Naive thymus-derived CD8-positive, alpha-beta T cell (primary cell): ENCODE measurements around the gene ABHD10. TPM values are rescaled to one million over a fixed set of nuclear protein-coding genes. Genes with fewer than 3 reads are reported as not detected.

Source experiments
- ATAC-seq, 2 donors: fragments of 150-1000 bp; cut with Tn5 transposase in 1 of 2; sonication (Bioruptor Pico), chemical (Tn5 transposase) in 1 of 2; 1 replicate in 1 of 2; 2 replicates in 1 of 2; pipeline ENCODE4 v1.10.0; 2021; ENCODE audit warnings: mild to moderate bottlenecking in 2 of 2, moderate library complexity in 2 of 2
- POLR2A ChIA-PET: fragments of 350-600 bp; sonication (Branson Sonifier 250); formaldehyde crosslinking; loops from one replicate; lab custom pipeline; 2021; ENCODE audit warnings: antibody characterized with exemption; lab: Charles Lee
- DNase-seq, 10 donors: peaks; one replicate each; pipeline versions ENCODE4 v3.0.0 to v3.0.0-alpha.2; 2020 to 2022
- H3K27ac Mint-ChIP-seq, 10 donors: one replicate each; pipeline ENCODE4 v1.8.0; 2020 to 2022; ENCODE audit warnings: mild to moderate bottlenecking in 10 of 10, mixed read lengths in 10 of 10, moderate library complexity in 4 of 10, inconsistent platforms in 1 of 10
- H3K27me3 Mint-ChIP-seq, 5 donors: one replicate each; pipeline ENCODE4 v1.8.0; 2021 to 2022; ENCODE audit warnings: mixed read lengths in 5 of 5
- H3K36me3 Mint-ChIP-seq, 3 donors: one replicate each; pipeline ENCODE4 v1.8.0; 2020 to 2022; ENCODE audit warnings: mixed read lengths in 3 of 3, mild to moderate bottlenecking in 2 of 3, inconsistent platforms in 1 of 3
- H3K4me1 Mint-ChIP-seq, 4 donors: one replicate each; pipeline ENCODE4 v1.8.0; 2021 to 2022; ENCODE audit warnings: mixed read lengths in 4 of 4
- H3K4me3 Mint-ChIP-seq, 10 donors: one replicate each; pipeline ENCODE4 v1.8.0; 2020 to 2022; ENCODE audit warnings: mild to moderate bottlenecking in 10 of 10, mixed read lengths in 10 of 10, moderate library complexity in 6 of 10, inconsistent platforms in 1 of 10
- H3K9me3 Mint-ChIP-seq, 9 donors: one replicate each; pipeline ENCODE4 v1.8.0; 2020 to 2022; ENCODE audit warnings: mixed read lengths in 9 of 9, mild to moderate bottlenecking in 3 of 9, inconsistent platforms in 1 of 9, moderate library complexity in 1 of 9
- polyA plus RNA-seq, 3 donors: library from polyadenylated mRNA; unstranded; fragments of 300-500 nt; fragmentation: Illumina TruSeq; gene quantifications; one replicate each; pipeline ENCODE4 v1.2.3, GENCODE V29; 2021
- total RNA-seq, 8 experiments: library from RNA in 2 of 8; stranded (reverse) in 2 of 8; gene quantifications; one replicate each; pipeline ENCODE4 v1.2.3 and lab custom pipeline; 2021 to 2026

ABHD10 gene
- total RNA-seq (10 to 100 TPM; 33.0 to 40.0 TPM), polyA plus RNA-seq (10 to 100 TPM; 31.3 to 40.9 (median 39.2) TPM), total RNA-seq (lab: John Stamatoyannopoulos, UW) (21.1 to 47.8 (median 34.2) reads per million in 6 experiments)

DNA sequence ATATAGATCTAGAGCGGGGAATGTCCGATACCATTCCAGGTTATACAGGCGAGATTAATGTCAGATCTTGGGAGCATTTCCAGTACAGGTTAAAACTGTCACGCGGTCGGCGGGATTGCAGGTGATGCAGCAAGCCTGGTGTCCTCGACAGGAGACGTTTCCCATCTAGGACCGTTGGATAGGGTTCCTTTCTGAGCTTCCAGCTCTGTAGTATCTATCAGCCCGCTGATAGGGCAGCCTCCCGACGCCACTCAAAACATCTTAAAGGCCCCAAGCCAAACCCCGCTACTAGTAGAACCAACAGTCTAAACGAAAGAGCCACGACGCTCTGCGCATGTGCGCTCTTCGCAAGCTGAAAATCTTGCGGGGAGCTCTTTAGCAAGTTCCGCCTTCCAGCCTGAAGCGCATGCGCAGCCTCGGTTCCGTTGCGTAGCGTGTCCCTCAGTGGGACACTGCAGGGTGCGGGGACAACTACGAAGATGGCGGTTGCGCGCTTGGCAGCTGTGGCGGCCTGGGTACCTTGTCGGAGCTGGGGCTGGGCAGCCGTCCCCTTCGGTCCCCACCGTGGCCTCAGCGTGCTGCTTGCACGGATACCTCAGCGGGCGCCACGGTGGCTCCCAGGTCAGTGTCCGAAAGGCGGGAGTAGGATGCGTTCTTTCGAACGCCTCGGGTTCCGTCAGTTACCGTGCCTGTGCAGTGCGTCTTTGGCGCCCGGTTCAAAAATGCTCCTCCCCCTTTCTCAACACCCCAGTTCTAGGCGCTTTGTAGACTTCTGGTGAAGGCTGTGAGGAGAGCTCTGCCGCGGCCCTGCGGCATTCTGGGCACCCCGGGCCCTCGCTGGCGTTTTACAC, at the start of gene ABHD10:
Gene ABHD10 (plus strand): TSS at position 444 of the 851 bp plus-strand sequence. CDS start 36 bp downstream, at position 480.
- peak; percentile 95 for ATAC-seq
- Mint-ChIP-seq H3K27me3 (no peaks in the 10 kb centered on the region), H3K4me1 (peaks cover 12 to 48% (median 43%) of the 10 kb centered on the region in 4 donors), H3K9me3 (no peaks in the 10 kb centered on the region), H3K36me3 (peaks cover 0 to 9% (median 0%) of the 10 kb centered on the region in 3 donors), H3K4me3 (peak within 1 kb of the TSS; percentile 90 to 96 (median 92)), H3K27ac (peak within 1 kb of the TSS; percentile 88 to 97 (median 94))
- POLR2A ChIA-PET: interaction anchor here (0.7 to 2.3 kb wide), 17 partner anchors 10 to 388 kb away, joined by 3 to 14 read pairs (median 4); partner anchors contain the start of genes PHLDB2 and TAGLN3
- DNase-seq: peak; percentile 90 to 99 (median 94)

GRCh38 chr3:111929484-111929883, 49.3 kb upstream of the ABHD10 start:
- Mint-ChIP-seq H3K27ac (no peak overlapping the region), H3K9me3 (no peaks in the 10 kb centered on the region), H3K27me3 (no peaks in the 10 kb centered on the region), H3K4me1 (no peaks in the 10 kb centered on the region), H3K36me3 (peaks cover 0 to 3% (median 0%) of the 10 kb centered on the region in 3 donors), H3K4me3 (no peak overlapping the region)
- DNase-seq (no peak), ATAC-seq (no peak)
- POLR2A ChIA-PET: interaction anchor here (0.6 kb wide), 1 partner anchor 1627 kb away, joined by 5 read pairs; no protein-coding TSS in a partner anchor

GRCh38 chr3:111932946-111933345, 45.9 kb upstream of the ABHD10 start:
- Mint-ChIP-seq H3K4me1 (no peaks in the 10 kb centered on the region), H3K27ac (no peak overlapping the region), H3K27me3 (no peaks in the 10 kb centered on the region), H3K4me3 (no peak overlapping the region), H3K9me3 (no peaks in the 10 kb centered on the region), H3K36me3 (peaks cover 0 to 3% (median 0%) of the 10 kb centered on the region in 3 donors)
- ATAC-seq: no peak
- DNase-seq: no peak
- POLR2A ChIA-PET: interaction anchor here (0.7 kb wide), 1 partner anchor 64 kb away, joined by 3 read pairs; no protein-coding TSS in a partner anchor

DNA sequence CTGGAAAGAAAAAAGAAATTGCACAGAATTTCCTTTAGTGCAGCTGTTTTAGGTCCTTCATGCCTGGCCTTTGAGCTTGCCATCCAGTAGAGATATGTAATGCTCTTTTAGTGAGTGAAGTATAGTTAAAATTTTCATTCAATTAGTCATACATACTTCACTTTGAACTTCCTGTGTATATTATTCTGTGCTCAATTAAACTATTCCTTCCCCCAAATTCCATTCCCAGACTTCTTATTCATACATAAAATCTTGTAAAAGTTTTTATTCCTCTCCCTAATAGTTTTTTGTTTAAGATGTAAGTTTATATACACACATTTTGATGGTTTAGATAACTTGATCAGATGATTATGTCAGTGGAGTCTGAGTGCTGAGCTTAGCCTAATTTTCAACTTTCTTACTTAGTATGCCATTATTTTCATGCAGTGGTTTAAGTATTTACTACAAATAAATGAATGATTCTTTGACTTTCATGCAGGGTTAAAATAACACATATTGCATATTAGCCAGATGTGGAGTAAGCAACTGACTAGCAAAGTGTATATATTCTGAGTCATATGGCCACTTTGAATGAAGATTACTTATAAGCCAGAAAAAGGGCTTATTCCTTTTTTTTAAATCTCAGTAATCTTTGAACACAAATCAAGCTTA, 42.5 kb upstream of the ABHD10 start:
- H3K36me3 Mint-ChIP-seq: peaks cover 0 to 5% (median 4%) of the 10 kb centered on the region in 3 donors
- no peaks in the 10 kb centered on the region for H3K27me3 Mint-ChIP-seq
- DNase-seq (no peak), ATAC-seq (no peak)
- H3K27ac Mint-ChIP-seq: no peak overlapping the region
- H3K4me1 Mint-ChIP-seq: no peaks in the 10 kb centered on the region
- H3K9me3 Mint-ChIP-seq: no peaks in the 10 kb centered on the region
- POLR2A ChIA-PET: no interaction called here
- H3K4me3 Mint-ChIP-seq: no peak overlapping the region

DNA sequence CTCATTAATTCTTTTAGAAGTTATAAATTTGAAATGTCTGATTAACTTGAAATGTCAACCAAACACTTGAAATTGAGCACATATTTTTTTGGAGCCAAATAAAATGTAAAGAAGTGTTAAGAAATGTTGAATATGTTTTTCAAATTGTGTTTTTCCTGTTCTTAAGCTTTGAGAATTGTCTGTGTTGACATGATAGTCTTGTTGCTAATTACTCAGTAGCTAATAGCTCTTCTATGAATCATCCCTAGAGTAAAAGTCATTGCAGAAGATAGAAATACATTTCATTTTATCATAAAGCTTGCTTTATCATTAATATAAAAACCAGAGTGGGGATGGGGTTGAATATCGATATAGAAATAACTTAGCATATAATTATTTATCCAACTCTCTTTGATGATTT, 41.9 kb upstream of the ABHD10 start:
- Mint-ChIP-seq H3K27ac (no peak overlapping the region), H3K36me3 (peaks cover 0 to 4% (median 4%) of the 10 kb centered on the region in 3 donors), H3K9me3 (no peaks in the 10 kb centered on the region), H3K27me3 (no peaks in the 10 kb centered on the region), H3K4me3 (no peak overlapping the region), H3K4me1 (no peaks in the 10 kb centered on the region)
- no peak for ATAC-seq
- no peak for DNase-seq
- POLR2A ChIA-PET: no interaction called here

- ATAC-seq: no peak
- DNase-seq: no peak
- Mint-ChIP-seq H3K4me3 (no peak overlapping the region), H3K9me3 (no peaks in the 10 kb centered on the region), H3K27me3 (no peaks in the 10 kb centered on the region), H3K36me3 (peaks cover 0 to 4% (median 2%) of the 10 kb centered on the region in 3 donors), H3K4me1 (no peaks in the 10 kb centered on the region), H3K27ac (no peak overlapping the region)
- POLR2A ChIA-PET: no interaction called here
These were observed 41.0 kb upstream of the ABHD10 start for GRCh38 chr3:111937871-111938270.

DNA sequence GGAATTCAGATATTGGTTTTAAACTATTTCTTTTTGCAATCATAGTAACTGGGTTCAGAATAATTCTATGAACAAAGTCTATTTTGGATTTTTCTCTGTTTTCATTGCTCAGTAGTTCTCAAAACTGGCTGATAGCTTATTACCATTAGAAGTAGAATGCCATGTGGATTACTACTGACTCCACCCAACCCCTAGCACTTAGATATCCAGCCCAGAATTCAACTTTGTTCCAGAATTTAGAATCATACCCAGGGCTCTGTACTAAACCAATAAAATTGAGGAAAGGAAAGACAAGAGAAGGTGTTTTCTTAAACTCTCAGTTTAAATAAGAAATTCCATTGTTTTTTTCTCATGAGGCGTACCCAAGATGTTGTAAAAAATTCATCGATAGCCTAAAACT, 39.0 kb upstream of the ABHD10 start:
- Mint-ChIP-seq H3K9me3 (no peaks in the 10 kb centered on the region), H3K27me3 (no peaks in the 10 kb centered on the region), H3K36me3 (peaks cover 0 to 4% (median 2%) of the 10 kb centered on the region in 3 donors), H3K4me1 (no peaks in the 10 kb centered on the region), H3K27ac (no peak overlapping the region), H3K4me3 (no peak overlapping the region)
- DNase-seq: no peak
- no peak for ATAC-seq
- POLR2A ChIA-PET: no interaction called here

DNA sequence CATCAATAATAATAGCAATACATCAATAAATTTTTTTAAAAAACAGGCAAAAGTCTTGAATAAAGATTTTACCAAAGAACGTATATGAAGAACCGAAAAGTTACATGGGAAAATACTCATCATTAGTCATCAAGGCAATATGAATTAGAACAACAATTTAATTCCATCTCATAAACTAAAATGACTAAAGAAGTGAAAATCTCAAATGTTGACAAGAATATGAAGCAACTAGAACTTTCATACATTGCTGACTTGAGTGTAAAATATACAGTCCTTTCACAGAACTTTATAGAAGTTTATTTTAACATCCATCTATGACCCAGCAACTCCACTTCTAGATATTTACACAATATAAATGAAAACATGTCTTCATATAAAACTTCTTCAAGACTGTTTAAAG, 35.3 kb upstream of the ABHD10 start:
- Mint-ChIP-seq H3K4me1 (no peaks in the 10 kb centered on the region), H3K27ac (no peak overlapping the region), H3K4me3 (no peak overlapping the region), H3K9me3 (no peaks in the 10 kb centered on the region), H3K36me3 (peaks cover 0 to 4% (median 2%) of the 10 kb centered on the region in 3 donors), H3K27me3 (peaks cover 0 to 4% (median 0%) of the 10 kb centered on the region in 5 donors)
- ATAC-seq: no peak
- DNase-seq: no peak
- POLR2A ChIA-PET: no interaction called here

DNA sequence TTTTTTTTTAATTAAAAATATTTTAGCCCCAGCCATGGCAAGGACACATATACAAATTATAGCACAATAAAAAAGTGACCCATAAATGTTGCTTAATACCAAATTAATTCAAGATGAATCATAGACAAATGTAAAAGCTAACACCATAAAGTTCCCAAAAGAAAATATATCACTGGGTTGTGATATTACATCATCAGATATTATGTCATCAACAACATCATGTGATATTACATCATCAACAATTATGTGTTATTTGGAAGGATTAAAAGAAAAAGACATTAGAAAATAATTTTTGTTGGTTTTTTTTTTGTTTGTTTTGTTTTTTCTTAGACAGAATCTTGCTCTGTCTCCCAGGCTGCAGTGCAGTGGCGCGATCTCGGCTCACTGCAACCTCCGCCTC, 34.5 kb upstream of the ABHD10 start:
- Mint-ChIP-seq H3K9me3 (no peaks in the 10 kb centered on the region), H3K27me3 (peaks cover 0 to 4% (median 0%) of the 10 kb centered on the region in 5 donors), H3K4me1 (no peaks in the 10 kb centered on the region), H3K4me3 (no peak overlapping the region), H3K36me3 (peaks cover 0 to 4% (median 2%) of the 10 kb centered on the region in 3 donors), H3K27ac (no peak overlapping the region)
- DNase-seq (no peak), ATAC-seq (no peak)
- POLR2A ChIA-PET: no interaction called here

- H3K36me3 Mint-ChIP-seq: no peaks in the 10 kb centered on the region
- DNase-seq (no peak), ATAC-seq (no peak)
- no peak overlapping the region for H3K4me3 Mint-ChIP-seq
- no peak overlapping the region for H3K27ac Mint-ChIP-seq
- POLR2A ChIA-PET: no interaction called here
- peaks cover 0 to 4% (median 0%) of the 10 kb centered on the region in 5 donors for H3K27me3 Mint-ChIP-seq
- no peaks in the 10 kb centered on the region for H3K4me1 Mint-ChIP-seq
- no peaks in the 10 kb centered on the region for H3K9me3 Mint-ChIP-seq
These were observed 31.6 kb upstream of the ABHD10 start for GRCh38 chr3:111947231-111947630.

DNA sequence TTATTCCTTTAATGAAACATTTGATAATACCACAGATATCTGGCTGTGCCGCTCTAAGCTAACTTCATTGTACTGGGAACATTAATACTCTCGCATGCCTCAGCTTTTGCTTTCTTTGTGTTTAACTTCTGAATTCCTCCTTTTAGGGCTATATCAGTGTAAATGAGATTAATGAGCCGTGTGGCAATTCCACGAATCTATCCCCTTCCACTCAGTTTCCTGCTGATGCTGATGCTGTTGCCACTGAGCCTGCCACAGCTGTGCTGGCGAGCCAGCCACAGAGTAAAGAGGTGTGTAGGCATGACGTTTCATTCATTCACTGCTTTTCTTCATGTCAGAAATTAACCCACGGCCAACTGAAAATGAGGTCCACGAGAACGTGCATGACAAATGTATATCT, 30.0 kb upstream of the ABHD10 start:
- Mint-ChIP-seq H3K27ac (no peak overlapping the region), H3K27me3 (peaks cover 0 to 4% (median 0%) of the 10 kb centered on the region in 5 donors), H3K4me3 (no peak overlapping the region), H3K36me3 (no peaks in the 10 kb centered on the region), H3K9me3 (no peaks in the 10 kb centered on the region), H3K4me1 (no peaks in the 10 kb centered on the region)
- POLR2A ChIA-PET: no interaction called here
- DNase-seq: no peak
- ATAC-seq: no peak

DNA sequence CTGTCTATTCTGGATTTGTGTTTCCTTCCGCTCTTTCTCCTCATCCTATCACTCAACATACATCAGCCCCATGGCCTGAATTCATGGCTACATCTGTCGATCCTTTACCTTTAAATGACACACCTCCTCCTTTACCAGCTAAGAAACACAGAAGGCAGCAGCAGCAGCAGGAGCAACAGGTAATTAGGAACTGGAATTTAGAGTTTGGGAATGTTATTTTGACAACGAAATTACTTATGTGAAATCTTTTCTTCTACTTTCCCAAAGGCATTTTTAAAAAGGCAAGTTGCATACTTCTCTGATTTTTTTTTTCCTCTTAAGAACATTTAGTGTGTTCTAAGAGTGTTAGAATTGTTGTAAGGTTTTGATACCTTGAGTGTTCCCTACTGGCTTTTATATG, 29.1 kb upstream of the ABHD10 start:
- H3K9me3 Mint-ChIP-seq: no peaks in the 10 kb centered on the region
- no peaks in the 10 kb centered on the region for H3K4me1 Mint-ChIP-seq
- DNase-seq (no peak), ATAC-seq (no peak)
- no peak overlapping the region for H3K4me3 Mint-ChIP-seq
- no peak overlapping the region for H3K27ac Mint-ChIP-seq
- no peaks in the 10 kb centered on the region for H3K36me3 Mint-ChIP-seq
- peaks cover 0 to 4% (median 0%) of the 10 kb centered on the region in 5 donors for H3K27me3 Mint-ChIP-seq
- POLR2A ChIA-PET: no interaction called here

DNA sequence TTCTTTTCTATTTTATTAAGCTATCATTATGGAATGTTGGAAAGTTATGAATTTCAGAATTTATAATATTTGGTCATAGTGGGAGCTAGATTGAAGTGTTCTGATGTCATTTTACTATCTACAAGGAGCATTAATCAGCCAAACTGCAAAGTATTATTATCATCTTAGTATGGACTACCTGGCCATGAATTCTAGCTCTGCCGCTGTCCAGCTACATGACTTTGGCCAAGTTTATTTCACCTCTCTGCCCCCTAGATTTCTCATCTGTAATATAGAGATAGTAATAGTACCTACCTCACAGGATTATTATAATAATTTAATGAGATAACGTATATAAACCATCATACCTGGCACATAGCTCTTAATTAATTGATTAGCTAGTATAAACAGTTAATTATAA, 27.8 kb upstream of the ABHD10 start:
- Mint-ChIP-seq H3K4me1 (no peaks in the 10 kb centered on the region), H3K27me3 (peaks cover 0 to 4% (median 0%) of the 10 kb centered on the region in 5 donors), H3K27ac (no peak overlapping the region), H3K9me3 (no peaks in the 10 kb centered on the region), H3K4me3 (no peak overlapping the region), H3K36me3 (no peaks in the 10 kb centered on the region)
- POLR2A ChIA-PET: no interaction called here
- ATAC-seq (no peak), DNase-seq (no peak)
